Sigmoid colon (tissue), 7 donors: Measurements from ENCODE around the gene TRERF1. TPM values are rescaled to one million over a fixed set of nuclear protein-coding genes. Genes with fewer than 3 reads are reported as not detected.
"Not testable (repeated sequence)": the region's sequence is repeated elsewhere in the genome, so short reads cannot be mapped to it uniquely, and the experiment has no call there.

Experiments used
- DNase-seq: peaks from one replicate; pipeline ENCODE4 v3.0.0-alpha.2; 2019
- H3K27ac ChIP-seq, 4 donors: fragments of 200-600 bp; sonication (generic); one replicate each; pipeline ENCODE4 v1.5.1; 2016 to 2019; ENCODE audit warnings: mild to moderate bottlenecking in 1 of 4
- H3K27me3 ChIP-seq, 3 donors: fragments of 200-600 bp; sonication (generic); one replicate each; pipeline ENCODE4 v1.5.1; 2019; ENCODE audit warnings: mild to moderate bottlenecking in 1 of 3
- H3K36me3 ChIP-seq, 4 donors: fragments of 200-600 bp; sonication (generic); one replicate each; pipeline ENCODE4 v1.5.1; 2016 to 2019
- H3K4me1 ChIP-seq, 4 donors: fragments of 200-600 bp; sonication (generic); one replicate each; pipeline ENCODE4 v1.5.1; 2017 to 2019
- H3K4me3 ChIP-seq, 4 donors: fragments of 200-600 bp; sonication (generic); one replicate each; pipeline ENCODE4 v1.5.1; 2017 to 2019; ENCODE audit warnings: mild to moderate bottlenecking in 2 of 4, moderate library complexity in 1 of 4
- H3K9me3 ChIP-seq, 4 donors: fragments of 200-600 bp in 3 of 4; sonication (generic) in 3 of 4; one replicate each; pipeline versions ENCODE4 v1.5.1 to v1.6.1; 2013 to 2019
- EP300 ChIP-seq, 4 donors: sonication (generic); formaldehyde crosslinking; IDR thresholded peaks; one replicate each; pipeline ENCODE4 v1.6.1; 2017; ENCODE audit warnings: antibody characterized with exemption in 4 of 4
- POLR2A ChIP-seq, 2 donors: fragments of 450-650 bp; IDR thresholded peaks; one replicate each; pipeline ENCODE4 v1.6.1; 2016; ENCODE audit warnings: antibody characterized with exemption in 2 of 2, mild to moderate bottlenecking in 2 of 2, moderate library complexity in 2 of 2
- POLR2AphosphoS5 ChIP-seq, 4 donors: sonication (generic); formaldehyde crosslinking; IDR thresholded peaks; one replicate each; pipeline ENCODE4 v1.6.1; 2017; ENCODE audit warnings: antibody characterized with exemption in 4 of 4
- WGBS, 2 donors: extraction: QIAGEN DNeasy Blood & Tissue Kit; methylation state at CpG; one replicate each; pipeline ENCODE4 v1.1.7; 2013; 5-methylcytosine and 5-hydroxymethylcytosine counted together
- intact Hi-C: fragments of 100-400 bp; cut with DNase I; formaldehyde crosslinking; loops from one replicate; pipeline ENCODE4 v1.15.1; 2023
- polyA plus RNA-seq, 3 donors: library from polyadenylated mRNA; stranded (reverse); fragments of 200-250 nt; gene quantifications; one replicate each; pipeline ENCODE4 v1.2.3, GENCODE V29; 2013
- total RNA-seq, 4 donors: library from RNA; depleted of rRNA; stranded (reverse); fragments of >200 nt; gene quantifications; one replicate each; pipeline ENCODE4 v1.1.0, GENCODE V29; 2016
- TF ChIP-seq, protein P1 (sequence below), 4 experiments: fragments of 450-650 bp in 3 of 4; fragments of 200-600 bp in 1 of 4; IDR thresholded peaks; one replicate each; pipeline ENCODE4 v1.5.1; 2016 to 2019; ENCODE audit warnings: antibody characterized with exemption in 4 of 4, mild to moderate bottlenecking in 3 of 4, moderate library complexity in 2 of 4
- donor health status: healthy with polysubstance abuse.
- donor health status: Bipolar disorder and iron deficiency.
- donor health status: healthy.

Gene TRERF1
- total and polyA plus RNA-seq, 7 donors, result 0.46 to 10.5 (median 4.6) TPM

DNA sequence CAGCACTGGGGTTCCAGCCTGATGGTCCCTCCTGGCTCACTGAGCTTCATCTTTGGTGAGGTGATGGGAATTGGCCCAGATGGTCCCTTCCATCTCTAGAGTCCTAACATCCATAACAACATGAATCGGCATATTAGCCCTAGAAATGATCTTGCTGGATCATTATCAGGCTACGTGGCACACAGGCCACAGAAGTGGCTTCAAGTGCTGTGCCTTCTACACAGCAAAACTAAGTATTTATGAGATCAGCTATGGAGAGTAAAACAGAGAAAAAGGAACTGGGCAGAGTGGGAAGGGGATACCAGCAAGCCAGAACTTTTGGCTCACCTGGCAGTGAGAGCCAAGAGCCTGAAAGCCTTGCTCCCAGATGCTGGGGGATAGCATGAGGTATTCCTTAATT lies 116.9 kb downstream of the TRERF1 start:
- no peaks in the 10 kb centered on the region for H3K27me3 ChIP-seq
- H3K36me3 ChIP-seq, result no peaks in the 10 kb centered on the region
- no peaks in the 10 kb centered on the region for H3K9me3 ChIP-seq
- DNase-seq, result no peak
- no peak overlapping the region for H3K27ac ChIP-seq
- intact Hi-C loops, result no loop called here
- H3K4me1 ChIP-seq, result peaks cover 0 to 11% (median 4%) of the 10 kb centered on the region in 4 donors
- no peak for TF ChIP-seq POLR2A (IDR thresholded peaks at IDR 0.05)
- no peak for TF ChIP-seq POLR2AphosphoS5 (IDR thresholded peaks at IDR 0.05)
- TF ChIP-seq EP300 (IDR thresholded peaks at IDR 0.05), result no peak
- H3K4me3 ChIP-seq, result no peak overlapping the region
- 96 to 97% methylated on average over 2 of the region's 2 CpGs for WGBS, 2 donors

- DNase-seq, result no peak
- WGBS, 2 donors, result 86 to 94% methylated on average over 6 of the region's 6 CpGs
- H3K36me3 ChIP-seq, result no peaks in the 10 kb centered on the region
- TF ChIP-seq EP300 (IDR thresholded peaks at IDR 0.05) (no peak), POLR2AphosphoS5 (IDR thresholded peaks at IDR 0.05) (no peak), POLR2A (IDR thresholded peaks at IDR 0.05) (no peak)
- TF ChIP-seq, protein P1, sequence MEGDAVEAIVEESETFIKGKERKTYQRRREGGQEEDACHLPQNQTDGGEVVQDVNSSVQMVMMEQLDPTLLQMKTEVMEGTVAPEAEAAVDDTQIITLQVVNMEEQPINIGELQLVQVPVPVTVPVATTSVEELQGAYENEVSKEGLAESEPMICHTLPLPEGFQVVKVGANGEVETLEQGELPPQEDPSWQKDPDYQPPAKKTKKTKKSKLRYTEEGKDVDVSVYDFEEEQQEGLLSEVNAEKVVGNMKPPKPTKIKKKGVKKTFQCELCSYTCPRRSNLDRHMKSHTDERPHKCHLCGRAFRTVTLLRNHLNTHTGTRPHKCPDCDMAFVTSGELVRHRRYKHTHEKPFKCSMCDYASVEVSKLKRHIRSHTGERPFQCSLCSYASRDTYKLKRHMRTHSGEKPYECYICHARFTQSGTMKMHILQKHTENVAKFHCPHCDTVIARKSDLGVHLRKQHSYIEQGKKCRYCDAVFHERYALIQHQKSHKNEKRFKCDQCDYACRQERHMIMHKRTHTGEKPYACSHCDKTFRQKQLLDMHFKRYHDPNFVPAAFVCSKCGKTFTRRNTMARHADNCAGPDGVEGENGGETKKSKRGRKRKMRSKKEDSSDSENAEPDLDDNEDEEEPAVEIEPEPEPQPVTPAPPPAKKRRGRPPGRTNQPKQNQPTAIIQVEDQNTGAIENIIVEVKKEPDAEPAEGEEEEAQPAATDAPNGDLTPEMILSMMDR (IDR thresholded peaks at IDR 0.05), result no peak
- H3K27ac ChIP-seq, result no peak overlapping the region
- no peaks in the 10 kb centered on the region for H3K27me3 ChIP-seq
- no peaks in the 10 kb centered on the region for H3K9me3 ChIP-seq
- H3K4me3 ChIP-seq, result no peak overlapping the region
- intact Hi-C loops, result no loop called here
- H3K4me1 ChIP-seq, result peaks cover 0 to 4% (median 2%) of the 10 kb centered on the region in 4 donors
Observed at GRCh38 chr6:42333612-42334011, 118.1 kb downstream of the TRERF1 start.

DNA sequence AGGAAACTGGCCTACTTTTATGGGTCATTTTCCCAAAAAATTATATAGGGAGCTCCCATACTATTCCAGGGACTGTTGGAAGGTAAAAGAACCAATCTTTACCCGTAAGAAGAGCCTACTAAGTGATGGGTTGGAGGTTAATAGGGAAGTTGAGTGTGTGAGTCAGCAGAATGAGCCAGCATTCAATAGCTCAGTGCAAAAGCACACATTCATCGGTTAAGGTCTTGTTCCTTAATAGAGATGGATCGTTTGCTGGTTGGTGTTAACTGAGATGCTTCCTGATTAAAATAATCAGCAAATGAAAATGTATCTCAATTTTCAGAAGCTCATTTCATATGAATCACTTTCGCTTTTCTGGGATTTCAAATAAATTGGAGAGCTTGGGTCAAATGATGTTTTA lies 118.8 kb downstream of the TRERF1 start:
- H3K27me3 ChIP-seq, result no peaks in the 10 kb centered on the region
- intact Hi-C loops, result no loop called here
- no peak overlapping the region for H3K4me3 ChIP-seq
- no peaks in the 10 kb centered on the region for H3K36me3 ChIP-seq
- H3K27ac ChIP-seq, result no peak overlapping the region
- no peaks in the 10 kb centered on the region for H3K4me1 ChIP-seq
- no peaks in the 10 kb centered on the region for H3K9me3 ChIP-seq
- WGBS, 2 donors, result 83 to 92% methylated on average over 4 of the region's 4 CpGs
- no peak for DNase-seq
- TF ChIP-seq, protein P1 (IDR thresholded peaks at IDR 0.05), result no peak
- TF ChIP-seq EP300 (IDR thresholded peaks at IDR 0.05), result no peak
- TF ChIP-seq POLR2AphosphoS5 (IDR thresholded peaks at IDR 0.05), result no peak

- Histone ChIP-seq H3K36me3 (no peaks in the 10 kb centered on the region), H3K27me3 (no peaks in the 10 kb centered on the region), H3K27ac (no peak overlapping the region), H3K4me1 (no peaks in the 10 kb centered on the region), H3K4me3 (no peak overlapping the region), H3K9me3 (no peaks in the 10 kb centered on the region)
- WGBS, 2 donors, result 78 to 86% methylated on average over 4 of the region's 4 CpGs
- no peak for TF ChIP-seq EP300 (IDR thresholded peaks at IDR 0.05)
- TF ChIP-seq POLR2A (IDR thresholded peaks at IDR 0.05), result no peak
- no peak for TF ChIP-seq POLR2AphosphoS5 (IDR thresholded peaks at IDR 0.05)
- TF ChIP-seq, protein P1 (IDR thresholded peaks at IDR 0.05), result no peak
- DNase-seq, result no peak
- intact Hi-C loops, result no loop called here
Observed at GRCh38 chr6:42331019-42331418, 120.7 kb downstream of the TRERF1 start.

- intact Hi-C loops, result no loop called here
Observed at GRCh38 chr6:42326248-42326647, 125.5 kb downstream of the TRERF1 start.

GRCh38 chr6:42324656-42325324 lies 126.9 kb downstream of the TRERF1 start:
- H3K4me1 ChIP-seq, DNase-seq, H3K9me3 ChIP-seq, H3K36me3 ChIP-seq, intact Hi-C loops, H3K27me3 ChIP-seq, H3K4me3 ChIP-seq, H3K27ac ChIP-seq: not testable (repeated sequence)
- 91 to 93% methylated on average over 5 of the region's 5 CpGs for WGBS, 2 donors

More at GRCh38 chr6:42326248-42326647, 125.5 kb downstream of the TRERF1 start:
- Histone ChIP-seq H3K36me3 (no peaks in the 10 kb centered on the region), H3K4me3 (no peak overlapping the region), H3K27me3 (no peaks in the 10 kb centered on the region), H3K27ac (no peak overlapping the region), H3K9me3 (no peaks in the 10 kb centered on the region), H3K4me1 (no peaks in the 10 kb centered on the region)
- TF ChIP-seq EP300 (IDR thresholded peaks at IDR 0.05), result no peak
- TF ChIP-seq, protein P1 (IDR thresholded peaks at IDR 0.05), result no peak
- WGBS, 2 donors, result 17 to 69% methylated on average over 2 of the region's 2 CpGs
- DNase-seq, result no peak
